ENCODE results near the gene BCL2L13.

BCL2L13 gene

DNA sequence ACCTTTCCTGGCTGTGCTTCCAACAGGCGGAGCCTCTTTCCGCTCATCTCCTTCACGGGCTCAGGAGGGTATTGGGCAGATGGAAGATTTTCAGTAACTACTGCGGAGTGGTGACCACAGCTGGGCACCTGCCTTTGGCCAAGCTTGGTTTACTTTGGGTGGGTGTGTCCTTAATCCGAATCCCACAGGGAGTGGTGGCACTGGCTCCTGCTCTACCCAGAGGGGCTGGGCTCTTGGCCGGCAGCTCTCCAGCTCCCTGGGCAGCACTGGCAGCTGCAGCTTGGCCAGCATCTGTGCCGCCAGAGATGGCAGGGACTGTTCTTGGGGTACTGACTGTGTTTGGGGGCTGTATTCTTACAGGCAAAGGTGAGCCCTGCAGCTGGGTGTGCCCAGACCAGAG lies 105.9 kb downstream of the BCL2L13 start:
- Histone ChIP-seq H3K27ac (no peak overlapping the region), H3K4me3 (no peak overlapping the region)
- TF ChIP-seq, protein P1, sequence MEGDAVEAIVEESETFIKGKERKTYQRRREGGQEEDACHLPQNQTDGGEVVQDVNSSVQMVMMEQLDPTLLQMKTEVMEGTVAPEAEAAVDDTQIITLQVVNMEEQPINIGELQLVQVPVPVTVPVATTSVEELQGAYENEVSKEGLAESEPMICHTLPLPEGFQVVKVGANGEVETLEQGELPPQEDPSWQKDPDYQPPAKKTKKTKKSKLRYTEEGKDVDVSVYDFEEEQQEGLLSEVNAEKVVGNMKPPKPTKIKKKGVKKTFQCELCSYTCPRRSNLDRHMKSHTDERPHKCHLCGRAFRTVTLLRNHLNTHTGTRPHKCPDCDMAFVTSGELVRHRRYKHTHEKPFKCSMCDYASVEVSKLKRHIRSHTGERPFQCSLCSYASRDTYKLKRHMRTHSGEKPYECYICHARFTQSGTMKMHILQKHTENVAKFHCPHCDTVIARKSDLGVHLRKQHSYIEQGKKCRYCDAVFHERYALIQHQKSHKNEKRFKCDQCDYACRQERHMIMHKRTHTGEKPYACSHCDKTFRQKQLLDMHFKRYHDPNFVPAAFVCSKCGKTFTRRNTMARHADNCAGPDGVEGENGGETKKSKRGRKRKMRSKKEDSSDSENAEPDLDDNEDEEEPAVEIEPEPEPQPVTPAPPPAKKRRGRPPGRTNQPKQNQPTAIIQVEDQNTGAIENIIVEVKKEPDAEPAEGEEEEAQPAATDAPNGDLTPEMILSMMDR (IDR thresholded peaks at IDR 0.05), result no peak
- no peak for DNase-seq (ENCODE audit: low spot score)

DNA sequence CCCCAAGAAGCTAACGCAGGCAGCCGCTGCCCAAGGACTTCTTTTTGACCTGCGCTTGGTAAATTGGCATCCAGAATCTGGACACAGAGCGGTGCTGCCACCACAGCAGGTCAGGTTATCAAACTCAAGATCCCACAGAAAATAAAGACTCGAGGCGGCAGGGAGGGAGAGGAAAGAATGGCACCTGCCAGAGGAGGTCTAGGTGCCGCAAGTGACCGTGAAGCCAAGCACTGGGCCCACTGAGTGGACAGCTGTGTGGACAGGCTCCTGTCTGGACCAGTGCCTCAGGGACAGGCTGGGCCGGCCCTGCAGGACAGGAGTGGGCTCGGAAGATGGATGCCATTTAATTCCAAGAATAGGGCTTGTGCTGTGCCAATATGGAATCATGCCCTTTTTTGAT lies 108.4 kb downstream of the BCL2L13 start:
- H3K27ac ChIP-seq, result no peak overlapping the region
- no peak for DNase-seq (ENCODE audit: low spot score)
- no peak overlapping the region for H3K4me3 ChIP-seq
- TF ChIP-seq, protein P1 (IDR thresholded peaks at IDR 0.05), result no peak

- H3K4me3 ChIP-seq, result peak overlapping the region; percentile 47
- DNase-seq (ENCODE audit: low spot score), result no peak
- TF ChIP-seq, protein P1 (IDR thresholded peaks at IDR 0.05), result no peak
- H3K27ac ChIP-seq, result no peak overlapping the region
Observed at GRCh38 chr22:17748555-17749353, 110.2 kb downstream of the BCL2L13 start.

DNA sequence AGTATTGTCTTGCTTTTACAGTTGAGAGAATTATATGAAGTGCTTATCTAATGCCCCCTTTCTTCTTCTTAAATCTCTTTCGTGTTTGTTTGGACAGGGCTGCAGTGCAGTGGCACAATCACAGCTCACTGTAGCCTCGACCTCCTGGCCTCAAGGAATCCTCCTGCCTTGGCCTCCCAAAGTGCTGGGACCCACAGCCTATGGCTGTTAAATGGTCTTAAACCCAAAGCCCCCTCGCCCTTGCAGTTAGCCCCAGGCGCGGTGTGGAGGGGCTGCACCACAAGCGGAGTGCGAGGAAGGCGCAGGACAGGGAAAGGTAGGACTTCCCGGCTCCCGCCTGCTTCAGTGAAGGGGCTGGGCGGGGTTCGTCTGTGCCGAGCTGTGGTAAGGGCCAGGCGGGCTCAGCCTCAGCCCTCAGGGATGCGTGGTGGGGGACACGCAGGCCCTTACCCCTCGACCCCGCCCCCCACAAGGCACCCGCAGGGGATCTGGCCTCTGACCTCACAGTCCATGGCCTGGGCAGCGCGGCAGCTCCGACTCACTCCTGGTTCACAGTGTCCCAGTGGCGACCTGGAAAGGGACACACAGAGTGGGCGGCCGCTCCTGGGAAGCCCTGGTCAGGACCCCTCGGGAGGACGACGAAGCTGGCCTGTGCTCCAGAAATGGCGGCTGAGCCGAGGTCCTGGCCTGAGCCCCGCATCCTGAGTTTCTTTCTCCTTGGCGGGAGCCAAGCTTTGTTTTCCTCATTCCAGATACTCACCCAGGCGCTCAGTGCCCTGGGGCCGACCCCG lies 111.2 kb downstream of the BCL2L13 start:
- H3K4me3 ChIP-seq, result no peak overlapping the region
- no peak overlapping the region for H3K27ac ChIP-seq
- TF ChIP-seq, protein P1 (IDR thresholded peaks at IDR 0.05), result no peak
- DNase-seq (ENCODE audit: low spot score), result no peak

DNA sequence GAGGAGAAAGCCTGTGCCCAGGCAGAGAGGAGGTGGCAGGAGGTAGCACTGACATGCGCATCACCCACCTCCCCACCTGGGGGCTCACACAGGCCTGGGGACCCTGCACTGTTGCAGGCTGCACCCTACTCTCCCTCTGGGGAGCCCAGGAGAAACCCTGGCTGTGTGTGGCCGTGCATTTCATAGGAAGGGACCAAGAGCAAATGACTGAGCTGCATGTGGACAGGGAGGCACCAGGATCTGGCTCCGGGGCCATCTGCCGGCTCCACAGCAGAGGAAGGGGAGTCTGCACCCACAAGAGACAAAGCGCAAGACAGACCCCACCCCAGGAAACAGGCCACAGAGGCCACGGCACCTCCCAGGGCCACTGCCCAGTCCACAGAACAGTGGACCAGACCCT lies 113.0 kb downstream of the BCL2L13 start:
- no peak overlapping the region for H3K27ac ChIP-seq
- no peak overlapping the region for H3K4me3 ChIP-seq
- TF ChIP-seq, protein P1 (IDR thresholded peaks at IDR 0.05), result no peak
- no peak for DNase-seq (ENCODE audit: low spot score)

DNA sequence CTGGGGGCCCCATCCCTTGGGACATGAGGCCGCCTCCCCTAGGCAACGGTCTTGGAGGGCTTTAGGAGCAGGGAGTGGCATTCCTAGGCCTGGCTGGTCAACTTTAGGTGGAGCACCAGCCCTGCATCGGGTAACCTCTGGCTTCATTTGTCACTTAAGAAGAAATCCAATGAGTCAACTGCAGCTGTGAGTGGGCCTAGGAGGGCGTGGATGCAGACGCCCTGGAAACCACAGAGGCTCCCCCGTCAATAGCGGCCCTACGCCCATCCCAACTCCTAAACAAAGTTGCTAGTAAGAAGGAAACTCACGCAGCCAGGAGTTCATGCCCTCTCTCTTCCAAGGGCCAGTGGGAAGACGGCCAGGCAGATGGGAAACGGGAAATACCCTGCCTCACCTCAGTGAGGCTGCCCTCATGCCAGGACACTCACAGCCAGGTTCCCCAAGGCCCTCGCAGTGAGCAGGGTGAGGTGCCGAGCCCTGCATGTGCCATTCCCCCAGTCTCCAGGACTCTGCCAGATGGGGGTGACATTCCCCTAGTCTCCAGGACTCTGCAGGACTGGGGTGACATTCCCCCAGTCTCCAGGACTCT lies 114.9 kb downstream of the BCL2L13 start:
- Histone ChIP-seq H3K4me3 (no peak overlapping the region), H3K27ac (no peak overlapping the region)
- no peak for DNase-seq (ENCODE audit: low spot score)
- TF ChIP-seq, protein P1 (IDR thresholded peaks at IDR 0.05), result no peak
